AG04449 (cell line): ENCODE measurements around the gene HNRNPH3.
"Not testable (repeated sequence)": the region's sequence is repeated elsewhere in the genome, so short reads cannot be mapped to it uniquely, and the experiment has no call there.

Experiments
- CTCF ChIA-PET: fragments of 350-600 bp; formaldehyde crosslinking; extraction: SDS; loops from one replicate; lab custom pipeline; 2021; ENCODE audit warnings: antibody characterized with exemption; lab: Yijun Ruan, JAX
- POLR2A ChIA-PET: fragments of 400-600, 350-600 bp; formaldehyde crosslinking; extraction: SDS; loops from one replicate; lab custom pipeline; 2020; ENCODE audit warnings: antibody characterized with exemption, inconsistent platforms; lab: Yijun Ruan, JAX
- DNase-seq: peaks from one replicate; pipeline ENCODE4 v3.0.0-alpha.2; 2010; ENCODE audit warnings: low read depth, low spot score
- H3K4me3 ChIP-seq: 2 replicates; pipeline ENCODE4 v1.5.1; 2011; ENCODE audit warnings: low read depth, mild to moderate bottlenecking, control low read depth, low read length
- TF ChIP-seq, protein P1 (sequence below): IDR thresholded peaks from one replicate; pipeline ENCODE4 v1.5.1; 2011; ENCODE audit warnings: mild to moderate bottlenecking, moderate library complexity, low read length, control low read depth, inconsistent platforms; ENCODE audit not compliant: insufficient read depth; ENCODE audit errors: missing control alignments

HNRNPH3 gene

DNA sequence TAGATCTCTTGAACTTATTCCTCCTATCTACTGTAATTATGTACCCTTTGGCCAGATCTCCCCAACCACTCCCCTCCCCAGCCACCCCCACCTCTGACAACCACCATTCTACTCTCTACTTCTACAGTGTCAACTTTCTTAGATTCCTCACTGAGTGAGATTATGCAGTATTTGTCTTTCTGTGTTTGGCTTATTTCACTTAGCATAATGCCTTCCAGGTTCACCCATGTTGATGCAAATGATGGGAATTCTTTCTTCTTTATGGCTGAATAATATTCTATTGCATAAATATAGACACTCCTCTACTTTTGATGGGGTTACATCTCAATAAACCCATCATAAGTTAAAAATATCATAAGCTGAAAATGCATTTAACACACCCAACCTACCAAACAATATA is 21.3 kb upstream of the HNRNPH3 start:
- H3K4me3 ChIP-seq: no peak overlapping the region
- no peak for DNase-seq
- CTCF ChIA-PET: interaction anchor here (2.2 kb wide), 1 partner anchor 8 kb away, joined by 10 read pairs; no protein-coding TSS in a partner anchor
- TF ChIP-seq, protein P1, sequence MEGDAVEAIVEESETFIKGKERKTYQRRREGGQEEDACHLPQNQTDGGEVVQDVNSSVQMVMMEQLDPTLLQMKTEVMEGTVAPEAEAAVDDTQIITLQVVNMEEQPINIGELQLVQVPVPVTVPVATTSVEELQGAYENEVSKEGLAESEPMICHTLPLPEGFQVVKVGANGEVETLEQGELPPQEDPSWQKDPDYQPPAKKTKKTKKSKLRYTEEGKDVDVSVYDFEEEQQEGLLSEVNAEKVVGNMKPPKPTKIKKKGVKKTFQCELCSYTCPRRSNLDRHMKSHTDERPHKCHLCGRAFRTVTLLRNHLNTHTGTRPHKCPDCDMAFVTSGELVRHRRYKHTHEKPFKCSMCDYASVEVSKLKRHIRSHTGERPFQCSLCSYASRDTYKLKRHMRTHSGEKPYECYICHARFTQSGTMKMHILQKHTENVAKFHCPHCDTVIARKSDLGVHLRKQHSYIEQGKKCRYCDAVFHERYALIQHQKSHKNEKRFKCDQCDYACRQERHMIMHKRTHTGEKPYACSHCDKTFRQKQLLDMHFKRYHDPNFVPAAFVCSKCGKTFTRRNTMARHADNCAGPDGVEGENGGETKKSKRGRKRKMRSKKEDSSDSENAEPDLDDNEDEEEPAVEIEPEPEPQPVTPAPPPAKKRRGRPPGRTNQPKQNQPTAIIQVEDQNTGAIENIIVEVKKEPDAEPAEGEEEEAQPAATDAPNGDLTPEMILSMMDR: no peak
- POLR2A ChIA-PET: no interaction called here

DNA sequence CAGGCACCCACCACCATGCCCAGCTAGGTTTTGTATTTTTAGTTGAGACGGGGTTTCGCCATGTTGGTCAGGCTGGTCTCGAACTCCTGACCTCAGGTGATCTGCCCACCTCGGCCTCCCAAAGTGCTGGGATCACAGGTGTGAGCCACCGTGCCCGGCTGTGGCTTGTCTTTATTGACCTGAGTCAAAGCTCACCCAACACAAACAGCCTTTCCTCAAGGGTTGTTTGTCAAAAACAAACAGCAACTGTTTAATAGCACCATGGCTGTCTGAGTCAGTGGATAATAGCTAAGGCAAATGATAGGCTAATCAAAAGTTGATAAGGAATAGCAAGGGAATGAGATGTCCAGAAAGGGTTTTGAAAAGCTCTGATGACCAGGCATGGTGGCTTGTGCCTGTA is 16.9 kb upstream of the HNRNPH3 start:
- CTCF ChIA-PET: interaction anchor here (0.8 to 4.1 kb wide), 3 partner anchors 12 to 102 kb away, joined by 3 to 29 read pairs (median 12); no protein-coding TSS in a partner anchor
- POLR2A ChIA-PET: interaction anchor here (0.6 kb wide), 1 partner anchor 17 kb away, joined by 3 read pairs; the partner anchor contains the start of gene HNRNPH3
- DNase-seq: not testable (repeated sequence)

GRCh38 chr10:68315582-68315981 is 16.3 kb upstream of the HNRNPH3 start:
- DNase-seq: no peak
- TF ChIP-seq, protein P1: no peak
- CTCF ChIA-PET: interaction anchor here (3.9 to 4.1 kb wide), 2 partner anchors 13 to 103 kb away, joined by 12 to 29 read pairs; no protein-coding TSS in a partner anchor
- H3K4me3 ChIP-seq: no peak overlapping the region
- POLR2A ChIA-PET: no interaction called here

More for the DNA sequence above, 16.9 kb upstream of the HNRNPH3 start:
- H3K4me3 ChIP-seq: not testable (repeated sequence)

- no peak for DNase-seq
- TF ChIP-seq, protein P1: no peak
- H3K4me3 ChIP-seq: no peak overlapping the region
- CTCF ChIA-PET: interaction anchor here (0.7 to 1.3 kb wide), 2 partner anchors 12 to 106 kb away, joined by 3 read pairs; no protein-coding TSS in a partner anchor
- POLR2A ChIA-PET: no interaction called here
Measured at GRCh38 chr10:68318331-68319059, 13.4 kb upstream of the HNRNPH3 start.

DNA sequence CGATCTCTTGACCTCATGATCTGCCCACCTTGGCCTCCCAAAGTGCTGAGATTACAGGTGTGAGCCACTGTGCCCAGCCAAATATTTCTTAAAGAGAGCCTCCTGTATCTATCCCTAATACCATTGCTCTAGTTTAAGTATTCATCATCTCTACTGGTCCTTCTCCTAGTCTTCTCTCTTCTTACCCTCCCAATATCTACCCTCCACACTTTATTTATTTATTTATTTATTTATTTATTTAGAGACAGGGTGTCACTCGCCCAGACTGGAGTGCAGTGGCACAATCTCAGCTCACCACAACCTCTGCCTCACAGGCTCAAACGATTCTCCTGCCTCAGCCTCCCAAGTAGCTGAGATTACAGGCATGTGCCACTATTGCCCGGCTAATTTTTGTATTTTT is 7.5 kb upstream of the HNRNPH3 start:
- POLR2A ChIA-PET, DNase-seq: not testable (repeated sequence)
- CTCF ChIA-PET: interaction anchor here (2.0 to 2.1 kb wide), 2 partner anchors 22 to 112 kb away, joined by 7 read pairs; no protein-coding TSS in a partner anchor

GRCh38 chr10:68327889-68328786 is 3.7 kb upstream of the HNRNPH3 start:
- TF ChIP-seq, protein P1: no peak
- H3K4me3 ChIP-seq: no peak overlapping the region
- ChIA-PET POLR2A (no interaction called here), CTCF (interaction anchor here (1.4 to 2.9 kb wide), 3 partner anchors 21 to 570 kb away, joined by 3 to 11 read pairs (median 4); no protein-coding TSS in a partner anchor)
- DNase-seq: no peak

More for the DNA sequence above, 7.5 kb upstream of the HNRNPH3 start:
- not testable (repeated sequence) for H3K4me3 ChIP-seq
